GM12878 (cell line): Measurements from ENCODE around the gene C2CD5. TPM values are rescaled to one million over a fixed set of nuclear protein-coding genes. Genes with fewer than 3 reads are reported as not detected.

ENCODE experiments used
- ATAC-seq: fragments of 200-7000 bp; cut with Tn5 transposase; 3 replicates; pipeline ENCODE4 v1.9.1; 2020; ENCODE audit warnings: mild to moderate bottlenecking, moderate library complexity
- BruUV-seq: library from RNA; stranded (reverse); fragments of 400-500 nt; replicated peaks from 2 replicates; lab custom pipeline; 2021; lab: Mats Ljungman, UMichigan
- CTCF ChIA-PET: fragments of 300-600 bp; sonication (Branson Sonifier 250); formaldehyde crosslinking; extraction: SDS; loops from one replicate; lab custom pipeline; 2021; ENCODE audit warnings: inconsistent platforms; lab: Yijun Ruan, JAX
- POLR2A ChIA-PET: fragments of 350-600 bp; formaldehyde crosslinking; extraction: SDS; loops from one replicate; lab custom pipeline; 2021; ENCODE audit warnings: inconsistent platforms; lab: Charles Lee
- RAD21 ChIA-PET: fragments of 300-600 bp; sonication (Branson Sonifier 250); formaldehyde crosslinking; loops from one replicate; lab custom pipeline; 2023; ENCODE audit warnings: antibody characterized with exemption; ENCODE audit not compliant: unreplicated experiment; lab: Charles Lee
- SMC1A ChIA-PET: fragments of 300-600 bp; sonication (Branson Sonifier 250); formaldehyde crosslinking; loops from one replicate; lab custom pipeline; 2023; ENCODE audit not compliant: unreplicated experiment, uncharacterized antibody; lab: Charles Lee
- DNase-seq: peaks from one replicate; pipeline ENCODE4 v3.0.0-alpha.2; 2011; ENCODE audit warnings: low read depth, low spot score
- FAIRE-seq: peaks from 3 replicates; lab custom pipeline; 2011; peaks lifted over from hg19 to GRCh38; lab: Jason Lieb, UNC
- H2AFZ ChIP-seq: 2 replicates; pipeline ENCODE4 v1.6.0; 2011; ENCODE audit warnings: low read depth, low read length, control low read depth; ENCODE audit not compliant: control insufficient read depth
- H3K27ac ChIP-seq: 2 replicates; pipeline ENCODE4 v1.5.1; 2011; ENCODE audit warnings: control low read depth; ENCODE audit not compliant: control insufficient read depth, insufficient read depth
- H3K27me3 ChIP-seq, 2 experiments: replicated peaks in 1 of 2; 2 replicates each; pipeline versions ENCODE4 v1.6.0 to v1.6.1; 2011; ENCODE audit warnings: low read length in 1 of 2; ENCODE audit not compliant: control insufficient read depth in 2 of 2, insufficient read depth in 2 of 2
- H3K36me3 ChIP-seq, 2 experiments: 2 replicates each; pipeline ENCODE4 v1.5.1; 2011; ENCODE audit warnings: low read length in 1 of 2; ENCODE audit not compliant: control insufficient read depth in 2 of 2, insufficient read depth in 2 of 2
- H3K4me1 ChIP-seq: 2 replicates; pipeline ENCODE4 v1.6.1; 2011; ENCODE audit warnings: mild to moderate bottlenecking, low read length, moderate library complexity, mixed read lengths; ENCODE audit not compliant: control insufficient read depth, insufficient read depth
- H3K4me2 ChIP-seq: 2 replicates; pipeline ENCODE4 v1.6.0; 2011; ENCODE audit warnings: control low read depth; ENCODE audit not compliant: control insufficient read depth, insufficient read depth
- H3K4me3 ChIP-seq: fragments of 200-600 bp; sonication (generic); 2 replicates; pipeline ENCODE4 v1.5.1; 2016
- H3K79me2 ChIP-seq: 2 replicates; pipeline ENCODE4 v1.6.0; 2011; ENCODE audit warnings: low read length; ENCODE audit not compliant: control insufficient read depth, insufficient read depth
- H3K9ac ChIP-seq: 2 replicates; pipeline ENCODE4 v1.8.0; 2011; ENCODE audit warnings: low read length, control low read depth, mixed read lengths; ENCODE audit not compliant: control insufficient read depth, insufficient read depth
- H3K9me3 ChIP-seq: replicated peaks from 3 replicates; pipeline ENCODE4 v1.5.1; 2011; ENCODE audit warnings: mild to moderate bottlenecking, low read length; ENCODE audit not compliant: control insufficient read depth, insufficient read depth
- H4K20me1 ChIP-seq: 2 replicates; pipeline ENCODE4 v1.6.0; 2011; ENCODE audit not compliant: control insufficient read depth, insufficient read depth
- CBFB ChIP-seq: IDR thresholded peaks from 2 replicates; pipeline ENCODE4 v1.6.1; 2016; ENCODE audit warnings: antibody characterized with exemption, low read depth
- DPF2 ChIP-seq: fragments of 450-650 bp; IDR thresholded peaks from 2 replicates; pipeline ENCODE4 v1.6.1; 2017; ENCODE audit warnings: mild to moderate bottlenecking
- MXI1 ChIP-seq: fragments of 150-350 bp; IDR thresholded peaks from 2 replicates; pipeline ENCODE4 v1.6.1; 2011; ENCODE audit warnings: low read depth, mild to moderate bottlenecking, inconsistent platforms, low read length, improper control_type of control experiment
- SPI1 ChIP-seq: IDR thresholded peaks from 2 replicates; pipeline ENCODE4 v1.6.1; 2011; ENCODE audit warnings: low read depth, mild to moderate bottlenecking, low read length, moderate library complexity, borderline replicate concordance; ENCODE audit not compliant: insufficient read depth
- SUPT20H ChIP-seq: IDR thresholded peaks from 2 replicates; pipeline ENCODE4 v1.6.1; 2011; ENCODE audit warnings: low read depth, mild to moderate bottlenecking, low read length, moderate library complexity, borderline replicate concordance; ENCODE audit not compliant: control insufficient read depth
- TCF12 ChIP-seq: IDR thresholded peaks from 2 replicates; pipeline ENCODE4 v1.6.1; 2011; ENCODE audit warnings: low read depth, mild to moderate bottlenecking, low read length
- ZNF207 ChIP-seq: fragments of 450-650 bp; IDR thresholded peaks from 2 replicates; pipeline ENCODE4 v1.6.1; 2014; ENCODE audit warnings: antibody characterized with exemption, mild to moderate bottlenecking, borderline replicate concordance
- WGBS: methylation state at CpG from one replicate; pipeline ENCODE4 v1.1.6; 2016; ENCODE audit warnings: low lambda C conversion rate; ENCODE audit not compliant: insufficient replicate concordance, insufficient coverage; ENCODE audit errors: missing lambda C conversion rate; 5-methylcytosine and 5-hydroxymethylcytosine counted together
- in situ Hi-C: fragments of 300-500 bp; cut with MboI; formaldehyde crosslinking; loops from 9 replicates; pipeline ENCODE4 v1.14.3; 2018; ENCODE audit warnings: mixed read lengths
- intact Hi-C: fragments of 100-400 bp; cut with micrococcal nuclease; formaldehyde crosslinking; loops from one replicate; pipeline ENCODE4 v1.14.2; 2022; ENCODE audit not compliant: unreplicated experiment
- polyA plus RNA-seq, 11 experiments: library from polyadenylated mRNA; depleted of rRNA in 4 of 11; unstranded in 6 of 11; stranded (reverse) in 5 of 11; fragments of >200 nt; fragmentation: Nextera tagmentation in 4 of 11; fragmentation: Illumina TruSeq in 1 of 11; extraction: Ambion mirVana in 4 of 11; extraction: Trizol in 1 of 11; gene quantifications; 1 replicate in 1 of 11; 2 replicates in 10 of 11; pipeline versions ENCODE4 v1.2.1 to v1.2.3, GENCODE V29; 2011 to 2016; ENCODE audit warnings: inconsistent platforms in 2 of 11, missing spikeins in 2 of 11, low read depth in 1 of 11
- total RNA-seq, 4 experiments: library from RNA; depleted of rRNA in 3 of 4; stranded (reverse); fragments of >200 nt in 3 of 4; fragmentation: Illumina TruSeq in 1 of 4; extraction: Trizol in 1 of 4; gene quantifications; 2 replicates each; pipeline versions ENCODE4 v1.2.1 to v1.2.3, GENCODE V29; 2013 to 2021
- TF ChIP-seq, protein P1 (sequence below): fragments of 450-650 bp; IDR thresholded peaks from 2 replicates; pipeline ENCODE4 v1.6.1; 2017; ENCODE audit warnings: antibody characterized with exemption, mild to moderate bottlenecking, moderate library complexity
- TF ChIP-seq, protein P2 (sequence below): fragments of 450-650 bp; formaldehyde crosslinking; IDR thresholded peaks from 2 replicates; pipeline ENCODE4 v1.5.0; 2022; ENCODE audit warnings: mild to moderate bottlenecking, missing genetic modification characterization
- TF ChIP-seq, protein P3 (sequence below): IDR thresholded peaks from 2 replicates; pipeline ENCODE4 v1.6.1; 2012; ENCODE audit warnings: low read depth, low read length, improper control_type of control experiment
- TF ChIP-seq, protein P4 (sequence below): IDR thresholded peaks from 2 replicates; pipeline ENCODE4 v1.6.1; 2012; ENCODE audit warnings: improper control_type of control experiment, low read depth, low read length; ENCODE audit not compliant: insufficient replicate concordance

C2CD5 gene
- total and polyA plus RNA-seq, 10 of the 15 experiments (the other 5 are each of a cell fraction or from before 2014, with no cell fraction given) = 7.7 to 55.0 (median 27.0) TPM

- ChIA-PET RAD21 (interaction anchor here (1.1 kb wide), 1 partner anchor 96 kb away, joined by 3 read pairs; no protein-coding TSS in a partner anchor), SMC1A (interaction anchor here (0.5 to 4.8 kb wide), 2 partner anchors 97 to 653 kb away, joined by 3 to 33 read pairs; no protein-coding TSS in a partner anchor), CTCF (interaction anchor here (1.1 to 2.7 kb wide), 5 partner anchors 12 to 139 kb away, joined by 3 to 12 read pairs (median 3); partner anchors contain the start of gene C2CD5), POLR2A (interaction anchor here (1.3 kb wide), 1 partner anchor 11 kb away, joined by 3 read pairs; no protein-coding TSS in a partner anchor)
- Histone ChIP-seq H3K9ac (no peak overlapping the region), H3K36me3 (peaks cover 0 to 4% of the 10 kb centered on the region in 2 experiments; a peak in 1 of 4 replicates), H3K9me3 (no peaks in the 10 kb centered on the region; the same call in 1 of the 3 replicates), H3K79me2 (peaks cover 5% of the 10 kb centered on the region), H3K4me2 (no peak overlapping the region), H3K4me3 (no peak overlapping the region), H2AFZ (no peak overlapping the region), H3K27ac (no peak overlapping the region), H4K20me1 (no peaks in the 10 kb centered on the region), H3K27me3 (no peaks in the 10 kb centered on the region), H3K4me1 (no peaks in the 10 kb centered on the region)
- DNase-seq (no peak), ATAC-seq (no peak), FAIRE-seq (no peak)
- WGBS = 100% methylated on average over 4 of the region's 4 CpGs
- in situ Hi-C loops (no loop called here), intact Hi-C loops (no loop called here)
- no TSS peak for BruUV-seq
- TF ChIP-seq, protein P1, sequence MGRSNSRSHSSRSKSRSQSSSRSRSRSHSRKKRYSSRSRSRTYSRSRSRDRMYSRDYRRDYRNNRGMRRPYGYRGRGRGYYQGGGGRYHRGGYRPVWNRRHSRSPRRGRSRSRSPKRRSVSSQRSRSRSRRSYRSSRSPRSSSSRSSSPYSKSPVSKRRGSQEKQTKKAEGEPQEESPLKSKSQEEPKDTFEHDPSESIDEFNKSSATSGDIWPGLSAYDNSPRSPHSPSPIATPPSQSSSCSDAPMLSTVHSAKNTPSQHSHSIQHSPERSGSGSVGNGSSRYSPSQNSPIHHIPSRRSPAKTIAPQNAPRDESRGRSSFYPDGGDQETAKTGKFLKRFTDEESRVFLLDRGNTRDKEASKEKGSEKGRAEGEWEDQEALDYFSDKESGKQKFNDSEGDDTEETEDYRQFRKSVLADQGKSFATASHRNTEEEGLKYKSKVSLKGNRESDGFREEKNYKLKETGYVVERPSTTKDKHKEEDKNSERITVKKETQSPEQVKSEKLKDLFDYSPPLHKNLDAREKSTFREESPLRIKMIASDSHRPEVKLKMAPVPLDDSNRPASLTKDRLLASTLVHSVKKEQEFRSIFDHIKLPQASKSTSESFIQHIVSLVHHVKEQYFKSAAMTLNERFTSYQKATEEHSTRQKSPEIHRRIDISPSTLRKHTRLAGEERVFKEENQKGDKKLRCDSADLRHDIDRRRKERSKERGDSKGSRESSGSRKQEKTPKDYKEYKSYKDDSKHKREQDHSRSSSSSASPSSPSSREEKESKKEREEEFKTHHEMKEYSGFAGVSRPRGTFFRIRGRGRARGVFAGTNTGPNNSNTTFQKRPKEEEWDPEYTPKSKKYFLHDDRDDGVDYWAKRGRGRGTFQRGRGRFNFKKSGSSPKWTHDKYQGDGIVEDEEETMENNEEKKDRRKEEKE = no peak
- TF ChIP-seq, protein P2, sequence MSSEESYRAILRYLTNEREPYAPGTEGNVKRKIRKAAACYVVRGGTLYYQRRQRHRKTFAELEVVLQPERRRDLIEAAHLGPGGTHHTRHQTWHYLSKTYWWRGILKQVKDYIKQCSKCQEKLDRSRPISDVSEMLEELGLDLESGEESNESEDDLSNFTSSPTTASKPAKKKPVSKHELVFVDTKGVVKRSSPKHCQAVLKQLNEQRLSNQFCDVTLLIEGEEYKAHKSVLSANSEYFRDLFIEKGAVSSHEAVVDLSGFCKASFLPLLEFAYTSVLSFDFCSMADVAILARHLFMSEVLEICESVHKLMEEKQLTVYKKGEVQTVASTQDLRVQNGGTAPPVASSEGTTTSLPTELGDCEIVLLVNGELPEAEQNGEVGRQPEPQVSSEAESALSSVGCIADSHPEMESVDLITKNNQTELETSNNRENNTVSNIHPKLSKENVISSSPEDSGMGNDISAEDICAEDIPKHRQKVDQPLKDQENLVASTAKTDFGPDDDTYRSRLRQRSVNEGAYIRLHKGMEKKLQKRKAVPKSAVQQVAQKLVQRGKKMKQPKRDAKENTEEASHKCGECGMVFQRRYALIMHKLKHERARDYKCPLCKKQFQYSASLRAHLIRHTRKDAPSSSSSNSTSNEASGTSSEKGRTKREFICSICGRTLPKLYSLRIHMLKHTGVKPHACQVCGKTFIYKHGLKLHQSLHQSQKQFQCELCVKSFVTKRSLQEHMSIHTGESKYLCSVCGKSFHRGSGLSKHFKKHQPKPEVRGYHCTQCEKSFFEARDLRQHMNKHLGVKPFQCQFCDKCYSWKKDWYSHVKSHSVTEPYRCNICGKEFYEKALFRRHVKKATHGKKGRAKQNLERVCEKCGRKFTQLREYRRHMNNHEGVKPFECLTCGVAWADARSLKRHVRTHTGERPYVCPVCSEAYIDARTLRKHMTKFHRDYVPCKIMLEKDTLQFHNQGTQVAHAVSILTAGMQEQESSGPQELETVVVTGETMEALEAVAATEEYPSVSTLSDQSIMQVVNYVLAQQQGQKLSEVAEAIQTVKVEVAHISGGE = no peak
- no peak for TF ChIP-seq SPI1
- no peak for TF ChIP-seq MXI1
- no peak for TF ChIP-seq DPF2
- TF ChIP-seq, protein P3, sequence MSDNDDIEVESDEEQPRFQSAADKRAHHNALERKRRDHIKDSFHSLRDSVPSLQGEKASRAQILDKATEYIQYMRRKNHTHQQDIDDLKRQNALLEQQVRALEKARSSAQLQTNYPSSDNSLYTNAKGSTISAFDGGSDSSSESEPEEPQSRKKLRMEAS = no peak
- TF ChIP-seq TCF12 = no peak
- TF ChIP-seq ZNF207 = no peak
- TF ChIP-seq CBFB = no peak
- TF ChIP-seq SUPT20H = no peak
- TF ChIP-seq, protein P4, sequence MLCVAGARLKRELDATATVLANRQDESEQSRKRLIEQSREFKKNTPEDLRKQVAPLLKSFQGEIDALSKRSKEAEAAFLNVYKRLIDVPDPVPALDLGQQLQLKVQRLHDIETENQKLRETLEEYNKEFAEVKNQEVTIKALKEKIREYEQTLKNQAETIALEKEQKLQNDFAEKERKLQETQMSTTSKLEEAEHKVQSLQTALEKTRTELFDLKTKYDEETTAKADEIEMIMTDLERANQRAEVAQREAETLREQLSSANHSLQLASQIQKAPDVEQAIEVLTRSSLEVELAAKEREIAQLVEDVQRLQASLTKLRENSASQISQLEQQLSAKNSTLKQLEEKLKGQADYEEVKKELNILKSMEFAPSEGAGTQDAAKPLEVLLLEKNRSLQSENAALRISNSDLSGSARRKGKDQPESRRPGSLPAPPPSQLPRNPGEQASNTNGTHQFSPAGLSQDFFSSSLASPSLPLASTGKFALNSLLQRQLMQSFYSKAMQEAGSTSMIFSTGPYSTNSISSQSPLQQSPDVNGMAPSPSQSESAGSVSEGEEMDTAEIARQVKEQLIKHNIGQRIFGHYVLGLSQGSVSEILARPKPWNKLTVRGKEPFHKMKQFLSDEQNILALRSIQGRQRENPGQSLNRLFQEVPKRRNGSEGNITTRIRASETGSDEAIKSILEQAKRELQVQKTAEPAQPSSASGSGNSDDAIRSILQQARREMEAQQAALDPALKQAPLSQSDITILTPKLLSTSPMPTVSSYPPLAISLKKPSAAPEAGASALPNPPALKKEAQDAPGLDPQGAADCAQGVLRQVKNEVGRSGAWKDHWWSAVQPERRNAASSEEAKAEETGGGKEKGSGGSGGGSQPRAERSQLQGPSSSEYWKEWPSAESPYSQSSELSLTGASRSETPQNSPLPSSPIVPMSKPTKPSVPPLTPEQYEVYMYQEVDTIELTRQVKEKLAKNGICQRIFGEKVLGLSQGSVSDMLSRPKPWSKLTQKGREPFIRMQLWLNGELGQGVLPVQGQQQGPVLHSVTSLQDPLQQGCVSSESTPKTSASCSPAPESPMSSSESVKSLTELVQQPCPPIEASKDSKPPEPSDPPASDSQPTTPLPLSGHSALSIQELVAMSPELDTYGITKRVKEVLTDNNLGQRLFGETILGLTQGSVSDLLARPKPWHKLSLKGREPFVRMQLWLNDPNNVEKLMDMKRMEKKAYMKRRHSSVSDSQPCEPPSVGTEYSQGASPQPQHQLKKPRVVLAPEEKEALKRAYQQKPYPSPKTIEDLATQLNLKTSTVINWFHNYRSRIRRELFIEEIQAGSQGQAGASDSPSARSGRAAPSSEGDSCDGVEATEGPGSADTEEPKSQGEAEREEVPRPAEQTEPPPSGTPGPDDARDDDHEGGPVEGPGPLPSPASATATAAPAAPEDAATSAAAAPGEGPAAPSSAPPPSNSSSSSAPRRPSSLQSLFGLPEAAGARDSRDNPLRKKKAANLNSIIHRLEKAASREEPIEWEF = no peak
Observed at GRCh38 chr12:22532317-22532716, 12.0 kb downstream of the C2CD5 start.
